Activated naive CD4-positive, alpha-beta T cell treated with anti-CD3 and anti-CD28 coated beads, Interleukin-2, amount 50 U/mL, for 72 hours (primary cell): ENCODE data around the gene MED1. TPM values are rescaled to one million over a fixed set of nuclear protein-coding genes. Genes with fewer than 3 reads are reported as not detected.

ENCODE experiments used
- total RNA-seq, 2 donors: library from RNA; stranded (reverse); gene quantifications; one replicate each; pipeline ENCODE4 v1.2.3, GENCODE V29; 2022

MED1 gene
- total RNA-seq, 2 donors from 2014 or later: 63.8 to 65.4 TPM

Other genes with a start within 250 kb of the MED1 start
- gene STAC2, start 225.3 kb downstream of the MED1 start, total RNA-seq: not detected
- 10 to 100 TPM; 19.5 to 21.5 TPM for gene FBXL20, start 49.6 kb downstream of the MED1 start, total RNA-seq
- 10 to 100 TPM; 68.0 to 80.9 TPM for gene CDK12, start 10.2 kb upstream of the MED1 start, total RNA-seq
- gene NEUROD2, start 156.7 kb upstream of the MED1 start, total RNA-seq: not detected
- under 1 TPM in 1 of 2 donors, not detected in 1; 0.16 TPM for gene PPP1R1B, start 175.7 kb upstream of the MED1 start, total RNA-seq
- 10 to 100 TPM; 62.7 to 80.6 TPM for gene STARD3, start 185.9 kb upstream of the MED1 start, total RNA-seq
- gene TCAP, start 214.1 kb upstream of the MED1 start, total RNA-seq: 1 to 10 TPM; 2.3 to 3.0 TPM
- gene PNMT, start 217.2 kb upstream of the MED1 start, total RNA-seq: under 1 TPM in 1 of 2 donors, not detected in 1; 0.64 TPM
- 10 to 100 TPM in 1 of 2 donors, 1 to 10 TPM in 1; 7.9 to 16.0 TPM for gene PGAP3, start 236.8 kb upstream of the MED1 start, total RNA-seq
- 1 to 10 TPM; 3.2 to 7.8 TPM for gene ERBB2, start 248.8 kb upstream of the MED1 start, total RNA-seq